H9 (cell line): Measurements from ENCODE around the gene SH3RF3. TPM values are rescaled to one million over a fixed set of nuclear protein-coding genes. Genes with fewer than 3 reads are reported as not detected.

ENCODE experiments used
- DNase-seq: peaks from one replicate; pipeline ENCODE4 v3.0.0-alpha.2; 2017
- H2AFZ ChIP-seq: one replicate; pipeline ENCODE4 v1.6.1; 2013; ENCODE audit warnings: mild to moderate bottlenecking, low read length, control low read depth, moderate library complexity
- H2AK5ac ChIP-seq: 2 replicates; pipeline ENCODE4 v1.6.1; 2013; ENCODE audit warnings: low read length, control low read depth, mixed read lengths; ENCODE audit not compliant: insufficient read length
- H2BK120ac ChIP-seq: one replicate; pipeline ENCODE4 v1.6.1; 2013; ENCODE audit warnings: low read depth, mild to moderate bottlenecking, low read length, control low read depth, inconsistent platforms; ENCODE audit not compliant: poor library complexity, severe bottlenecking
- H2BK12ac ChIP-seq: 2 replicates; pipeline ENCODE4 v1.6.1; 2013; ENCODE audit warnings: low read length, control low read depth, mixed read lengths, low read depth; ENCODE audit not compliant: insufficient read length
- H2BK15ac ChIP-seq: 2 replicates; pipeline ENCODE4 v1.6.1; 2013; ENCODE audit warnings: low read depth, low read length, control low read depth
- H2BK20ac ChIP-seq: one replicate; pipeline ENCODE4 v1.6.1; 2013; ENCODE audit warnings: low read depth, mild to moderate bottlenecking, low read length, control low read depth, inconsistent platforms; ENCODE audit not compliant: poor library complexity, severe bottlenecking
- H2BK5ac ChIP-seq: 2 replicates; pipeline ENCODE4 v1.6.1; 2013; ENCODE audit warnings: low read length, control low read depth, mixed read lengths; ENCODE audit not compliant: insufficient read length
- H3K14ac ChIP-seq: 2 replicates; pipeline ENCODE4 v1.6.1; 2013; ENCODE audit warnings: low read length, control low read depth; ENCODE audit not compliant: insufficient read depth
- H3K18ac ChIP-seq: 2 replicates; pipeline ENCODE4 v1.6.1; 2013; ENCODE audit warnings: low read depth, mild to moderate bottlenecking, mixed read lengths, low read length, control low read depth; ENCODE audit not compliant: insufficient read length
- H3K23ac ChIP-seq: 2 replicates; pipeline ENCODE4 v1.6.1; 2013; ENCODE audit warnings: low read length, control low read depth, mixed read lengths, low read depth; ENCODE audit not compliant: insufficient read length
- H3K23me2 ChIP-seq: 2 replicates; pipeline ENCODE4 v1.6.1; 2013; ENCODE audit warnings: low read depth, mild to moderate bottlenecking, mixed read lengths, low read length, control low read depth; ENCODE audit not compliant: insufficient read length, poor library complexity, severe bottlenecking
- H3K27ac ChIP-seq: 2 replicates; pipeline ENCODE4 v1.5.1; 2013; ENCODE audit warnings: low read length, control low read depth, mixed read lengths, low read depth; ENCODE audit not compliant: insufficient read length
- H3K27me3 ChIP-seq: 2 replicates; pipeline ENCODE4 v1.6.1; 2013; ENCODE audit warnings: low read length, control low read depth, inconsistent platforms; ENCODE audit not compliant: insufficient read depth
- H3K4ac ChIP-seq: 2 replicates; pipeline ENCODE4 v1.6.1; 2013; ENCODE audit warnings: low read depth, mild to moderate bottlenecking, control low read depth, inconsistent platforms, low read length, moderate library complexity
- H3K4me1 ChIP-seq: 2 replicates; pipeline ENCODE4 v1.6.1; 2013; ENCODE audit warnings: low read length, control low read depth, inconsistent platforms; ENCODE audit not compliant: insufficient read depth
- H3K4me2 ChIP-seq: 2 replicates; pipeline ENCODE4 v1.6.1; 2013; ENCODE audit warnings: low read length, control low read depth, mixed read lengths; ENCODE audit not compliant: insufficient read length, insufficient read depth
- H3K56ac ChIP-seq: 2 replicates; pipeline ENCODE4 v1.6.1; 2013; ENCODE audit warnings: low read depth, mild to moderate bottlenecking, mixed read lengths, low read length, control low read depth; ENCODE audit not compliant: insufficient read length
- H3K79me1 ChIP-seq: 2 replicates; pipeline ENCODE4 v1.6.1; 2013; ENCODE audit warnings: low read depth, mild to moderate bottlenecking, moderate library complexity, low read length, control low read depth, inconsistent platforms; ENCODE audit not compliant: insufficient read depth, poor library complexity, severe bottlenecking
- H3K79me2 ChIP-seq: 2 replicates; pipeline ENCODE4 v1.6.1; 2013; ENCODE audit warnings: low read length, control low read depth, inconsistent platforms; ENCODE audit not compliant: insufficient read depth
- H3K9ac ChIP-seq: 2 replicates; pipeline ENCODE4 v1.6.1; 2013; ENCODE audit warnings: low read length, control low read depth, mixed read lengths; ENCODE audit not compliant: insufficient read length; ENCODE audit errors: extremely low read depth
- H3K9me3 ChIP-seq: one replicate; pipeline ENCODE4 v1.6.1; 2013; ENCODE audit warnings: low read depth, low read length, inconsistent platforms; ENCODE audit not compliant: control insufficient read depth
- H3T11ph ChIP-seq: one replicate; pipeline ENCODE4 v1.6.1; 2013; ENCODE audit warnings: mild to moderate bottlenecking, low read length, control low read depth, inconsistent platforms
- H4K20me1 ChIP-seq: one replicate; pipeline ENCODE4 v1.6.1; 2013; ENCODE audit not compliant: control insufficient read depth, insufficient read length, insufficient read depth
- H4K5ac ChIP-seq: 2 replicates; pipeline ENCODE4 v1.6.1; 2013; ENCODE audit warnings: low read depth, mild to moderate bottlenecking, mixed read lengths, low read length, control low read depth; ENCODE audit not compliant: insufficient read length
- H4K8ac ChIP-seq: replicated peaks from 2 replicates; pipeline ENCODE4 v1.6.1; 2013; ENCODE audit warnings: low read length, control low read depth, mixed read lengths, low read depth; ENCODE audit not compliant: insufficient read length
- H4K91ac ChIP-seq: 2 replicates; pipeline ENCODE4 v1.6.1; 2013; ENCODE audit warnings: low read depth, mild to moderate bottlenecking, moderate library complexity, mixed read lengths, low read length, control low read depth; ENCODE audit not compliant: insufficient read length
- H3K27ac Mint-ChIP-seq, 3 experiments: 2 replicates in 2 of 3; 3 replicates in 1 of 3; pipeline ENCODE4 v1.8.0; 2020 to 2021; ENCODE audit warnings: mixed read lengths in 3 of 3, mild to moderate bottlenecking in 1 of 3, moderate library complexity in 1 of 3
- H3K27me3 Mint-ChIP-seq: 2 replicates; pipeline ENCODE4 v1.8.0; 2021; ENCODE audit warnings: low read depth, mild to moderate bottlenecking, moderate library complexity, mixed read lengths
- H3K36me3 Mint-ChIP-seq, 3 experiments: 2 replicates in 2 of 3; 3 replicates in 1 of 3; pipeline ENCODE4 v1.8.0; 2020 to 2021; ENCODE audit warnings: low read depth in 3 of 3, mixed read lengths in 3 of 3; ENCODE audit not compliant: insufficient read depth in 1 of 3
- H3K4me1 Mint-ChIP-seq, 2 experiments: 2 replicates each; pipeline ENCODE4 v1.8.0; 2020; ENCODE audit warnings: mixed read lengths in 2 of 2
- H3K4me3 Mint-ChIP-seq, 2 experiments: 2 replicates in 1 of 2; 3 replicates in 1 of 2; pipeline ENCODE4 v1.8.0; 2020 to 2021; ENCODE audit warnings: mild to moderate bottlenecking in 2 of 2, mixed read lengths in 2 of 2, moderate library complexity in 1 of 2
- H3K9me3 Mint-ChIP-seq, 2 experiments: 2 replicates in 1 of 2; 3 replicates in 1 of 2; pipeline ENCODE4 v1.8.0; 2020; ENCODE audit warnings: mild to moderate bottlenecking in 2 of 2, mixed read lengths in 2 of 2, moderate library complexity in 1 of 2
- CTCF ChIP-seq: fragments of 200-600 bp; sonication (generic); conservative IDR thresholded peaks from 3 replicates; pipeline ENCODE4 v1.8.0; 2021; ENCODE audit warnings: antibody characterized with exemption, mild to moderate bottlenecking
- WGBS: extraction: QIAGEN DNeasy Blood & Tissue Kit; methylation state at CpG from one replicate; pipeline ENCODE4 v1.1.7; 2013; ENCODE audit warnings: missing lambda C conversion rate, low lambda C conversion rate, mixed read lengths; ENCODE audit not compliant: insufficient read length; ENCODE audit errors: extremely low coverage; 5-methylcytosine and 5-hydroxymethylcytosine counted together
- total RNA-seq: library from RNA; stranded (reverse); gene quantifications from 2 replicates; pipeline ENCODE4 v1.2.1, GENCODE V29; 2021

Gene SH3RF3
- total RNA-seq, 1 experiment from 2014 or later = 0.46 TPM

- Histone ChIP-seq H3K4me1 (no peaks in the 10 kb centered on the region), H3K4ac (no peak overlapping the region), H3K14ac (no peak overlapping the region), H2BK15ac (no peak overlapping the region), H3K9me3 (no peaks in the 10 kb centered on the region), H2BK120ac (no peak overlapping the region), H3K79me1 (no peaks in the 10 kb centered on the region), H2BK12ac (no peak overlapping the region), H3T11ph (no peak overlapping the region), H3K9ac (no peak overlapping the region), H3K4me2 (no peak overlapping the region), H3K18ac (no peak overlapping the region), H3K56ac (no peak overlapping the region), H4K20me1 (no peaks in the 10 kb centered on the region), H2AK5ac (no peak overlapping the region), H3K27me3 (no peaks in the 10 kb centered on the region), H4K5ac (no peak overlapping the region), H4K91ac (no peak overlapping the region), H2BK20ac (no peak overlapping the region), H3K79me2 (no peaks in the 10 kb centered on the region), H4K8ac (no peak overlapping the region), H3K23ac (no peak overlapping the region), H3K23me2 (no peaks in the 10 kb centered on the region), H2AFZ (no peak overlapping the region), H3K27ac (no peak overlapping the region), H2BK5ac (no peak overlapping the region)
- Mint-ChIP-seq H3K4me1 (no peaks in the 10 kb centered on the region), H3K36me3 (no peaks in the 10 kb centered on the region), H3K4me3 (no peak overlapping the region; a peak in 1 of 5 replicates), H3K27me3 (peaks cover 7% of the 10 kb centered on the region), H3K9me3 (no peaks in the 10 kb centered on the region), H3K27ac (no peak overlapping the region)
- WGBS = no CpG with 5 or more reads among the region's 16 CpGs
- no peak for TF ChIP-seq CTCF
- no peak for DNase-seq
Observed at GRCh38 chr2:109142416-109143210, 13.6 kb downstream of the SH3RF3 start.
